GM12878 (cell line): ENCODE measurements around the gene ABCC4. TPM values are rescaled to one million over a fixed set of nuclear protein-coding genes. Genes with fewer than 3 reads are reported as not detected.

Source experiments
- ATAC-seq: fragments of 200-7000 bp; cut with Tn5 transposase; 3 replicates; pipeline ENCODE4 v1.9.1; 2020; ENCODE audit warnings: mild to moderate bottlenecking, moderate library complexity
- BruUV-seq: library from RNA; stranded (reverse); fragments of 400-500 nt; replicated peaks from 2 replicates; lab custom pipeline; 2021; lab: Mats Ljungman, UMichigan
- CTCF ChIA-PET: fragments of 300-600 bp; sonication (Branson Sonifier 250); formaldehyde crosslinking; extraction: SDS; loops from one replicate; lab custom pipeline; 2021; ENCODE audit warnings: inconsistent platforms; lab: Yijun Ruan, JAX
- POLR2A ChIA-PET: fragments of 350-600 bp; formaldehyde crosslinking; extraction: SDS; loops from one replicate; lab custom pipeline; 2021; ENCODE audit warnings: inconsistent platforms; lab: Charles Lee
- RAD21 ChIA-PET: fragments of 300-600 bp; sonication (Branson Sonifier 250); formaldehyde crosslinking; loops from one replicate; lab custom pipeline; 2023; ENCODE audit warnings: antibody characterized with exemption; ENCODE audit not compliant: unreplicated experiment; lab: Charles Lee
- SMC1A ChIA-PET: fragments of 300-600 bp; sonication (Branson Sonifier 250); formaldehyde crosslinking; loops from one replicate; lab custom pipeline; 2023; ENCODE audit not compliant: unreplicated experiment, uncharacterized antibody; lab: Charles Lee
- DNase-seq: peaks from one replicate; pipeline ENCODE4 v3.0.0-alpha.2; 2011; ENCODE audit warnings: low read depth, low spot score
- FAIRE-seq: peaks from 3 replicates; lab custom pipeline; 2011; peaks lifted over from hg19 to GRCh38; lab: Jason Lieb, UNC
- H2AFZ ChIP-seq: 2 replicates; pipeline ENCODE4 v1.6.0; 2011; ENCODE audit warnings: low read depth, low read length, control low read depth; ENCODE audit not compliant: control insufficient read depth
- H3K27ac ChIP-seq: 2 replicates; pipeline ENCODE4 v1.5.1; 2011; ENCODE audit warnings: control low read depth; ENCODE audit not compliant: control insufficient read depth, insufficient read depth
- H3K27me3 ChIP-seq, 2 experiments: replicated peaks in 1 of 2; 2 replicates each; pipeline versions ENCODE4 v1.6.0 to v1.6.1; 2011; ENCODE audit warnings: low read length in 1 of 2; ENCODE audit not compliant: control insufficient read depth in 2 of 2, insufficient read depth in 2 of 2
- H3K36me3 ChIP-seq, 2 experiments: 2 replicates each; pipeline ENCODE4 v1.5.1; 2011; ENCODE audit warnings: low read length in 1 of 2; ENCODE audit not compliant: control insufficient read depth in 2 of 2, insufficient read depth in 2 of 2
- H3K4me1 ChIP-seq: 2 replicates; pipeline ENCODE4 v1.6.1; 2011; ENCODE audit warnings: mild to moderate bottlenecking, low read length, moderate library complexity, mixed read lengths; ENCODE audit not compliant: control insufficient read depth, insufficient read depth
- H3K4me2 ChIP-seq: 2 replicates; pipeline ENCODE4 v1.6.0; 2011; ENCODE audit warnings: control low read depth; ENCODE audit not compliant: control insufficient read depth, insufficient read depth
- H3K4me3 ChIP-seq: fragments of 200-600 bp; sonication (generic); 2 replicates; pipeline ENCODE4 v1.5.1; 2016
- H3K79me2 ChIP-seq: 2 replicates; pipeline ENCODE4 v1.6.0; 2011; ENCODE audit warnings: low read length; ENCODE audit not compliant: control insufficient read depth, insufficient read depth
- H3K9ac ChIP-seq: 2 replicates; pipeline ENCODE4 v1.8.0; 2011; ENCODE audit warnings: low read length, control low read depth, mixed read lengths; ENCODE audit not compliant: control insufficient read depth, insufficient read depth
- H3K9me3 ChIP-seq: replicated peaks from 3 replicates; pipeline ENCODE4 v1.5.1; 2011; ENCODE audit warnings: mild to moderate bottlenecking, low read length; ENCODE audit not compliant: control insufficient read depth, insufficient read depth
- H4K20me1 ChIP-seq: 2 replicates; pipeline ENCODE4 v1.6.0; 2011; ENCODE audit not compliant: control insufficient read depth, insufficient read depth
- BCL11A ChIP-seq: IDR thresholded peaks from 2 replicates; pipeline ENCODE4 v1.6.1; 2011; ENCODE audit warnings: low read depth, low read length
- MEF2A ChIP-seq: IDR thresholded peaks from 2 replicates; pipeline ENCODE4 v1.6.1; 2011; ENCODE audit warnings: low read depth, mild to moderate bottlenecking, low read length, moderate library complexity; ENCODE audit not compliant: insufficient read depth
- MEF2B ChIP-seq: fragments of 450-650 bp; IDR thresholded peaks from 2 replicates; pipeline ENCODE4 v1.6.1; 2018; ENCODE audit warnings: mild to moderate bottlenecking, moderate library complexity; ENCODE audit not compliant: partially characterized antibody, poor library complexity, severe bottlenecking
- SPI1 ChIP-seq: IDR thresholded peaks from 2 replicates; pipeline ENCODE4 v1.6.1; 2011; ENCODE audit warnings: low read depth, mild to moderate bottlenecking, low read length, moderate library complexity, borderline replicate concordance; ENCODE audit not compliant: insufficient read depth
- WGBS: methylation state at CpG from one replicate; pipeline ENCODE4 v1.1.6; 2016; ENCODE audit warnings: low lambda C conversion rate; ENCODE audit not compliant: insufficient replicate concordance, insufficient coverage; ENCODE audit errors: missing lambda C conversion rate; 5-methylcytosine and 5-hydroxymethylcytosine counted together
- in situ Hi-C: fragments of 300-500 bp; cut with MboI; formaldehyde crosslinking; loops from 9 replicates; pipeline ENCODE4 v1.14.3; 2018; ENCODE audit warnings: mixed read lengths
- intact Hi-C: fragments of 100-400 bp; cut with micrococcal nuclease; formaldehyde crosslinking; loops from one replicate; pipeline ENCODE4 v1.14.2; 2022; ENCODE audit not compliant: unreplicated experiment
- polyA plus RNA-seq, 11 experiments: library from polyadenylated mRNA; depleted of rRNA in 4 of 11; unstranded in 6 of 11; stranded (reverse) in 5 of 11; fragments of >200 nt; fragmentation: Nextera tagmentation in 4 of 11; fragmentation: Illumina TruSeq in 1 of 11; extraction: Ambion mirVana in 4 of 11; extraction: Trizol in 1 of 11; gene quantifications; 1 replicate in 1 of 11; 2 replicates in 10 of 11; pipeline versions ENCODE4 v1.2.1 to v1.2.3, GENCODE V29; 2011 to 2016; ENCODE audit warnings: inconsistent platforms in 2 of 11, missing spikeins in 2 of 11, low read depth in 1 of 11
- total RNA-seq, 4 experiments: library from RNA; depleted of rRNA in 3 of 4; stranded (reverse); fragments of >200 nt in 3 of 4; fragmentation: Illumina TruSeq in 1 of 4; extraction: Trizol in 1 of 4; gene quantifications; 2 replicates each; pipeline versions ENCODE4 v1.2.1 to v1.2.3, GENCODE V29; 2013 to 2021
- TF ChIP-seq, protein P1 (sequence below): IDR thresholded peaks from 2 replicates; pipeline ENCODE4 v1.6.1; 2012; ENCODE audit warnings: low read depth, low read length, improper control_type of control experiment
- TF ChIP-seq, protein P2 (sequence below): fragments of 450-650 bp; formaldehyde crosslinking; IDR thresholded peaks from 2 replicates; pipeline ENCODE4 v1.5.0; 2022; ENCODE audit warnings: mild to moderate bottlenecking, missing genetic modification characterization

Gene ABCC4
- total and polyA plus RNA-seq, 10 of the 15 experiments (the other 5 are each of a cell fraction or from before 2014, with no cell fraction given): 7.2 to 44.4 (median 24.1) TPM

DNA sequence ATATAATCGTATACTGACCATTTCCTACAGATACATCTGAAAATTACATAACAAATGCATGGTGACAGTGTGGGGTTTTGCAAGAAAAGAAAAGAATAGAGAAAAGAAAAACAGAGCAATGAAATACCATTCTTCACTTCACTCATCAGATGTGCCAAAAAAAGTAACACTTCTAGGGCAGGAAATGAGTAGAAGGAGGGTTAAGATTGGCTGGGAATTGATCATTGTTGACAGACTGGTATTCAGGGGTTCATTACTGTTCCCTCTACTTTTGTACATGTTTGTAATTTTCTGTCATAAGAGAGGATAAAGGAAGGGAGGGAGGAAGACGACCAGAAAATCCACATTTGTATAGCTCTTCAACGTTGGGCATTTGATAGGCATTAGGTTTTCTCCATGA, 31.5 kb downstream of the ABCC4 start:
- intact Hi-C loops (no loop called here), in situ Hi-C loops (no loop called here)
- Histone ChIP-seq H4K20me1 (no peaks in the 10 kb centered on the region), H3K4me1 (peaks cover 10% of the 10 kb centered on the region), H3K27me3 (no peaks in the 10 kb centered on the region), H3K4me3 (no peak overlapping the region), H3K79me2 (peaks cover 39% of the 10 kb centered on the region), H2AFZ (no peak overlapping the region), H3K36me3 (peaks cover 0 to 13% of the 10 kb centered on the region in 2 experiments; a peak in 3 of 4 replicates), H3K9ac (no peak overlapping the region), H3K4me2 (no peak overlapping the region), H3K9me3 (peaks cover 4% of the 10 kb centered on the region; the same call in 2 of the 3 replicates), H3K27ac (peak overlapping the region; percentile 15; the same call in 1 of the 2 replicates)
- no peak for ATAC-seq
- no peak for DNase-seq
- 68% methylated on average over 3 of the region's 3 CpGs for WGBS
- ChIA-PET POLR2A (interaction anchor here (0.7 to 3.0 kb wide), 2 partner anchors 9 to 12 kb away, joined by 3 to 11 read pairs; no protein-coding TSS in a partner anchor), CTCF (interaction anchor here (1.8 kb wide), 1 partner anchor 27 kb away, joined by 6 read pairs; no protein-coding TSS in a partner anchor), RAD21 (interaction anchor here (1.3 kb wide), 2 partner anchors 10 to 81 kb away, joined by 4 to 5 read pairs; no protein-coding TSS in a partner anchor), SMC1A (interaction anchor here (1.0 to 2.4 kb wide), 3 partner anchors 19 to 43 kb away, joined by 3 to 8 read pairs (median 7); no protein-coding TSS in a partner anchor)
- no peak for TF ChIP-seq SPI1
- TF ChIP-seq, protein P1, sequence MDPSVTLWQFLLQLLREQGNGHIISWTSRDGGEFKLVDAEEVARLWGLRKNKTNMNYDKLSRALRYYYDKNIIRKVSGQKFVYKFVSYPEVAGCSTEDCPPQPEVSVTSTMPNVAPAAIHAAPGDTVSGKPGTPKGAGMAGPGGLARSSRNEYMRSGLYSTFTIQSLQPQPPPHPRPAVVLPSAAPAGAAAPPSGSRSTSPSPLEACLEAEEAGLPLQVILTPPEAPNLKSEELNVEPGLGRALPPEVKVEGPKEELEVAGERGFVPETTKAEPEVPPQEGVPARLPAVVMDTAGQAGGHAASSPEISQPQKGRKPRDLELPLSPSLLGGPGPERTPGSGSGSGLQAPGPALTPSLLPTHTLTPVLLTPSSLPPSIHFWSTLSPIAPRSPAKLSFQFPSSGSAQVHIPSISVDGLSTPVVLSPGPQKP: no peak
- TF ChIP-seq MEF2B: peak; percentile 28
- TF ChIP-seq, protein P2, sequence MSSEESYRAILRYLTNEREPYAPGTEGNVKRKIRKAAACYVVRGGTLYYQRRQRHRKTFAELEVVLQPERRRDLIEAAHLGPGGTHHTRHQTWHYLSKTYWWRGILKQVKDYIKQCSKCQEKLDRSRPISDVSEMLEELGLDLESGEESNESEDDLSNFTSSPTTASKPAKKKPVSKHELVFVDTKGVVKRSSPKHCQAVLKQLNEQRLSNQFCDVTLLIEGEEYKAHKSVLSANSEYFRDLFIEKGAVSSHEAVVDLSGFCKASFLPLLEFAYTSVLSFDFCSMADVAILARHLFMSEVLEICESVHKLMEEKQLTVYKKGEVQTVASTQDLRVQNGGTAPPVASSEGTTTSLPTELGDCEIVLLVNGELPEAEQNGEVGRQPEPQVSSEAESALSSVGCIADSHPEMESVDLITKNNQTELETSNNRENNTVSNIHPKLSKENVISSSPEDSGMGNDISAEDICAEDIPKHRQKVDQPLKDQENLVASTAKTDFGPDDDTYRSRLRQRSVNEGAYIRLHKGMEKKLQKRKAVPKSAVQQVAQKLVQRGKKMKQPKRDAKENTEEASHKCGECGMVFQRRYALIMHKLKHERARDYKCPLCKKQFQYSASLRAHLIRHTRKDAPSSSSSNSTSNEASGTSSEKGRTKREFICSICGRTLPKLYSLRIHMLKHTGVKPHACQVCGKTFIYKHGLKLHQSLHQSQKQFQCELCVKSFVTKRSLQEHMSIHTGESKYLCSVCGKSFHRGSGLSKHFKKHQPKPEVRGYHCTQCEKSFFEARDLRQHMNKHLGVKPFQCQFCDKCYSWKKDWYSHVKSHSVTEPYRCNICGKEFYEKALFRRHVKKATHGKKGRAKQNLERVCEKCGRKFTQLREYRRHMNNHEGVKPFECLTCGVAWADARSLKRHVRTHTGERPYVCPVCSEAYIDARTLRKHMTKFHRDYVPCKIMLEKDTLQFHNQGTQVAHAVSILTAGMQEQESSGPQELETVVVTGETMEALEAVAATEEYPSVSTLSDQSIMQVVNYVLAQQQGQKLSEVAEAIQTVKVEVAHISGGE: no peak
- no peak for TF ChIP-seq BCL11A
- 0 out of 2 replicates have a peak, but pooled peaks have one; percentile 21 for TF ChIP-seq MEF2A
- no TSS peak for BruUV-seq
- FAIRE-seq: no peak
